H1 (cell line): Measurements from ENCODE around the gene MIB1. TPM values are rescaled to one million over a fixed set of nuclear protein-coding genes. Genes with fewer than 3 reads are reported as not detected.

Experiments
- CTCF ChIA-PET: fragments of 300-600 bp; sonication (Branson Sonifier 250); formaldehyde crosslinking; loops from one replicate; lab custom pipeline; 2021; ENCODE audit not compliant: partially characterized antibody; lab: Charles Lee
- POLR2A ChIA-PET: fragments of 300-600 bp; sonication (Branson Sonifier 250); formaldehyde crosslinking; loops from one replicate; lab custom pipeline; 2021; ENCODE audit warnings: inconsistent platforms; ENCODE audit not compliant: partially characterized antibody; lab: Charles Lee
- DNase-seq, 2 experiments: peaks; one replicate each; pipeline versions ENCODE4 v3.0.0 to v3.0.0-alpha.2; 2010 to 2022; ENCODE audit warnings: low spot score in 2 of 2, low read depth in 1 of 2, mixed read lengths in 1 of 2
- FAIRE-seq: peaks from 2 replicates; lab custom pipeline; 2011; peaks lifted over from hg19 to GRCh38; lab: Jason Lieb, UNC
- H2AFZ ChIP-seq: 2 replicates; pipeline ENCODE4 v1.8.1; 2012; ENCODE audit warnings: low read length, inconsistent platforms
- H2AK5ac ChIP-seq: 2 replicates; pipeline ENCODE4 v1.6.1; 2013; ENCODE audit warnings: low read depth, low read length
- H2BK120ac ChIP-seq: replicated peaks from 2 replicates; pipeline ENCODE3; 2013; ENCODE audit warnings: low read depth, low read length, inconsistent platforms
- H2BK12ac ChIP-seq: 2 replicates; pipeline ENCODE4 v1.6.1; 2013; ENCODE audit warnings: low read depth, low read length
- H2BK15ac ChIP-seq: 2 replicates; pipeline ENCODE4 v1.6.1; 2013; ENCODE audit warnings: low read length
- H2BK20ac ChIP-seq: 2 replicates; pipeline ENCODE4 v1.6.1; 2013; ENCODE audit warnings: low read length
- H2BK5ac ChIP-seq: 2 replicates; pipeline ENCODE4 v1.6.1; 2013; ENCODE audit warnings: low read depth, low read length
- H3K14ac ChIP-seq: 2 replicates; pipeline ENCODE4 v1.6.1; 2013; ENCODE audit warnings: inconsistent platforms; ENCODE audit not compliant: insufficient read length
- H3K18ac ChIP-seq: 2 replicates; pipeline ENCODE4 v1.6.1; 2013; ENCODE audit warnings: low read length; ENCODE audit errors: extremely low read depth
- H3K23ac ChIP-seq: 2 replicates; pipeline ENCODE4 v1.6.1; 2013; ENCODE audit warnings: inconsistent platforms; ENCODE audit not compliant: insufficient read length
- H3K23me2 ChIP-seq: 2 replicates; pipeline ENCODE4 v1.6.1; 2013; ENCODE audit warnings: low read depth, low read length
- H3K27ac ChIP-seq: 2 replicates; pipeline ENCODE4 v1.6.1; 2011; ENCODE audit warnings: low read depth, low read length, inconsistent platforms
- H3K27me3 ChIP-seq, 4 experiments: replicated peaks in 1 of 4; 1 replicate in 1 of 4; 2 replicates in 3 of 4; pipeline versions ENCODE4 v1.6.1 to v1.8.1; 2011 to 2013; ENCODE audit warnings: low read length in 3 of 4, mild to moderate bottlenecking in 3 of 4, inconsistent platforms in 2 of 4, mixed read lengths in 2 of 4, moderate library complexity in 1 of 4; ENCODE audit not compliant: control insufficient read depth in 3 of 4, insufficient read depth in 3 of 4; ENCODE audit errors: extremely low read depth in 1 of 4
- H3K36me3 ChIP-seq, 4 experiments: 2 replicates each; pipeline versions ENCODE4 v1.6.1 to v1.8.1; 2011 to 2013; ENCODE audit warnings: mild to moderate bottlenecking in 4 of 4, low read length in 3 of 4, moderate library complexity in 2 of 4, control low read depth in 1 of 4, inconsistent platforms in 1 of 4; ENCODE audit not compliant: insufficient read depth in 4 of 4, control insufficient read depth in 2 of 4
- H3K4ac ChIP-seq: replicated peaks from 2 replicates; pipeline ENCODE3; 2013; ENCODE audit warnings: low read length, low read depth, mixed read lengths, inconsistent platforms; ENCODE audit not compliant: insufficient read length
- H3K4me1 ChIP-seq, 4 experiments: replicated peaks in 1 of 4; 1 replicate in 1 of 4; 2 replicates in 3 of 4; pipeline versions ENCODE4 v1.6.1 to v1.8.1; 2011 to 2013; ENCODE audit warnings: low read length in 3 of 4, inconsistent platforms in 2 of 4, mixed read lengths in 1 of 4; ENCODE audit not compliant: insufficient read depth in 4 of 4, control insufficient read depth in 3 of 4
- H3K4me2 ChIP-seq, 2 experiments: 2 replicates each; pipeline versions ENCODE4 v1.6.1 to v1.8.1; 2011 to 2013; ENCODE audit warnings: low read depth in 2 of 2, low read length in 2 of 2, control low read depth in 1 of 2, inconsistent platforms in 1 of 2, mild to moderate bottlenecking in 1 of 2; ENCODE audit not compliant: insufficient read depth in 1 of 2
- H3K4me3 ChIP-seq, 4 experiments: fragments of 200-600, 300-600 bp in 1 of 4; sonication (generic), shearing (Covaris generic), sonication (Bioruptor Twin) in 1 of 4; 2 replicates each; pipeline versions ENCODE4 v1.5.1 to v1.8.1; 2011 to 2016; ENCODE audit warnings: low read length in 4 of 4, low read depth in 3 of 4, control low read depth in 2 of 4, inconsistent platforms in 2 of 4, mild to moderate bottlenecking in 2 of 4, mixed read lengths in 1 of 4, moderate library complexity in 1 of 4; ENCODE audit not compliant: insufficient read depth in 2 of 4; ENCODE audit errors: extremely low read depth in 1 of 4
- H3K56ac ChIP-seq: replicated peaks from 2 replicates; pipeline ENCODE3; 2013; ENCODE audit warnings: low read depth, mild to moderate bottlenecking, mixed read lengths, low read length, inconsistent platforms; ENCODE audit not compliant: insufficient read length
- H3K79me1 ChIP-seq: 2 replicates; pipeline ENCODE4 v1.6.1; 2013; ENCODE audit warnings: low read depth, low read length, control low read depth
- H3K79me2 ChIP-seq, 2 experiments: 2 replicates each; pipeline versions ENCODE4 v1.6.1 to v1.8.1; 2012 to 2013; ENCODE audit warnings: low read length in 2 of 2, mild to moderate bottlenecking in 2 of 2, inconsistent platforms in 1 of 2; ENCODE audit not compliant: insufficient read depth in 2 of 2, control insufficient read depth in 1 of 2
- H3K9ac ChIP-seq, 4 experiments: replicated peaks in 1 of 4; 1 replicate in 1 of 4; 2 replicates in 3 of 4; pipeline versions ENCODE4 v1.6.1 to v1.8.1; 2011 to 2013; ENCODE audit warnings: low read depth in 3 of 4, low read length in 3 of 4, control low read depth in 2 of 4, mild to moderate bottlenecking in 2 of 4, moderate library complexity in 2 of 4, inconsistent platforms in 1 of 4; ENCODE audit errors: extremely low read depth in 1 of 4
- H3K9me3 ChIP-seq, 2 experiments: 2 replicates each; pipeline versions ENCODE4 v1.6.1 to v1.8.1; 2012 to 2013; ENCODE audit warnings: mild to moderate bottlenecking in 2 of 2, moderate library complexity in 2 of 2, control low read depth in 1 of 2, inconsistent platforms in 1 of 2, low read depth in 1 of 2, low read length in 1 of 2, mixed read lengths in 1 of 2; ENCODE audit not compliant: insufficient read depth in 2 of 2
- H4K20me1 ChIP-seq, 2 experiments: replicated peaks in 1 of 2; 2 replicates each; pipeline versions ENCODE3 to v1.8.1; 2011 to 2013; ENCODE audit warnings: inconsistent platforms in 2 of 2, low read length in 2 of 2, mild to moderate bottlenecking in 1 of 2; ENCODE audit not compliant: insufficient read depth in 2 of 2, control insufficient read depth in 1 of 2
- H4K5ac ChIP-seq: 2 replicates; pipeline ENCODE4 v1.6.1; 2013; ENCODE audit warnings: low read length, low read depth, mixed read lengths, inconsistent platforms; ENCODE audit not compliant: insufficient read length
- H4K8ac ChIP-seq: 2 replicates; pipeline ENCODE4 v1.8.0; 2013; ENCODE audit warnings: mild to moderate bottlenecking, moderate library complexity, low read length, inconsistent platforms; ENCODE audit not compliant: insufficient read depth; ENCODE audit errors: extremely low read depth
- H4K91ac ChIP-seq: replicated peaks from 2 replicates; pipeline ENCODE3; 2013; ENCODE audit warnings: low read length, mixed read lengths, inconsistent platforms; ENCODE audit not compliant: insufficient read length
- CREB1 ChIP-seq: IDR thresholded peaks from 2 replicates; pipeline ENCODE4 v1.6.1; 2012; ENCODE audit warnings: inconsistent platforms
- CTBP2 ChIP-seq: IDR thresholded peaks from 2 replicates; pipeline ENCODE4 v1.7.0; 2011; ENCODE audit warnings: borderline replicate concordance, mild to moderate bottlenecking, moderate library complexity, mixed read lengths, low read length; ENCODE audit not compliant: insufficient read depth, insufficient read length
- CTCF ChIP-seq, 3 experiments: IDR thresholded peaks; 1 replicate in 2 of 3; 2 replicates in 1 of 3; pipeline versions ENCODE4 v1.5.1 to v1.6.1; 2011; ENCODE audit warnings: low read length in 3 of 3, mild to moderate bottlenecking in 3 of 3, inconsistent platforms in 2 of 3, low read depth in 1 of 3, moderate library complexity in 1 of 3; ENCODE audit not compliant: insufficient read depth in 1 of 3; ENCODE audit errors: control extremely low read depth in 1 of 3
- EGR1 ChIP-seq: IDR thresholded peaks from 2 replicates; pipeline ENCODE4 v1.6.1; 2011; ENCODE audit warnings: low read depth, low read length, borderline replicate concordance
- EP300 ChIP-seq, 2 experiments: IDR thresholded peaks; 1 replicate in 1 of 2; 2 replicates in 1 of 2; pipeline ENCODE4 v1.6.1; 2011 to 2012; ENCODE audit warnings: low read depth in 2 of 2, low read length in 2 of 2, mild to moderate bottlenecking in 2 of 2, borderline replicate concordance in 1 of 2, inconsistent platforms in 1 of 2, moderate library complexity in 1 of 2
- NANOG ChIP-seq: IDR thresholded peaks from 2 replicates; pipeline ENCODE4 v1.6.1; 2011; ENCODE audit warnings: low read length, low read depth, mild to moderate bottlenecking, inconsistent platforms; ENCODE audit not compliant: insufficient read depth, poor library complexity, severe bottlenecking
- SRF ChIP-seq: IDR thresholded peaks from 2 replicates; pipeline ENCODE4 v1.6.1; 2011; ENCODE audit warnings: mild to moderate bottlenecking, low read depth, low read length, moderate library complexity
- SUZ12 ChIP-seq: fragments of 200-600 bp; sonication (generic); IDR thresholded peaks from 2 replicates; pipeline ENCODE4 v1.6.1; 2012; ENCODE audit warnings: mild to moderate bottlenecking, inconsistent platforms, low read length, moderate library complexity, mixed read lengths
- YY1 ChIP-seq: IDR thresholded peaks from 2 replicates; pipeline ENCODE4 v1.6.1; 2011; ENCODE audit warnings: low read depth, mild to moderate bottlenecking, low read length
- polyA plus RNA-seq, 7 experiments: library from polyadenylated mRNA; depleted of rRNA in 3 of 7; stranded (reverse) in 5 of 7; unstranded in 2 of 7; fragments of >200 nt in 5 of 7; fragments of 200-250 nt in 2 of 7; gene quantifications; 1 replicate in 5 of 7; 2 replicates in 1 of 7; 4 replicates in 1 of 7; pipeline versions ENCODE4 v1.2.1 to v1.2.3, GENCODE V29; 2011 to 2013; ENCODE audit warnings: missing spikeins in 2 of 7, mixed read lengths in 2 of 7
- total RNA-seq: library from RNA; stranded (reverse); fragmentation: NEBNext Ultra II Directional; extraction: Animal tissue kit (Norgen Biotek cat#: 25700); gene quantifications from 2 replicates; pipeline ENCODE4 v1.2.1, GENCODE V29; 2021
- TF ChIP-seq, protein P1 (sequence below): IDR thresholded peaks from 2 replicates; pipeline ENCODE4 v1.6.1; 2012; ENCODE audit warnings: inconsistent platforms
- TF ChIP-seq, protein P2 (sequence below): IDR thresholded peaks from 2 replicates; pipeline ENCODE4 v1.6.1; 2012; ENCODE audit warnings: inconsistent platforms

The MIB1 gene
- total and polyA plus RNA-seq, 2 of the 8 experiments (the other 6 are each of a cell fraction or from before 2014, with no cell fraction given), result 8.2 to 60.3 TPM

- Histone ChIP-seq H2BK120ac (no peak overlapping the region), H3K27me3 (no peaks in the 10 kb centered on the region), H4K91ac (no peak overlapping the region), H3K4me1 (no peaks in the 10 kb centered on the region), H3K36me3 (peaks cover 0 to 45% (median 3%) of the 10 kb centered on the region in 4 experiments; a peak in 3 of 8 replicates), H2AFZ (no peak overlapping the region), H3K27ac (no peak overlapping the region), H3K14ac (no peak overlapping the region), H2BK12ac (no peak overlapping the region), H3K4me2 (no peak overlapping the region), H4K8ac (no peak overlapping the region), H3K79me2 (no peaks in the 10 kb centered on the region), H2BK5ac (no peak overlapping the region), H3K18ac (no peak overlapping the region), H3K4ac (no peak overlapping the region), H3K56ac (no peak overlapping the region), H3K79me1 (no peaks in the 10 kb centered on the region), H4K5ac (no peak overlapping the region), H3K9me3 (no peaks in the 10 kb centered on the region), H2AK5ac (no peak overlapping the region), H3K23ac (no peak overlapping the region), H3K4me3 (no peak overlapping the region), H4K20me1 (peaks cover 2 to 3% of the 10 kb centered on the region in 2 experiments), H3K9ac (no peak overlapping the region), H3K23me2 (no peaks in the 10 kb centered on the region; the same call in 1 of the 2 replicates), H2BK20ac (no peak overlapping the region), H2BK15ac (no peak overlapping the region)
- DNase-seq (no peak), FAIRE-seq (no peak)
- CTCF ChIA-PET, result interaction anchor here (0.8 kb wide), 1 partner anchor 15 kb away, joined by 5 read pairs; no protein-coding TSS in a partner anchor
- POLR2A ChIA-PET, result no interaction called here
- no peak for TF ChIP-seq CTBP2
- no peak for TF ChIP-seq SRF
- no peak for TF ChIP-seq CTCF (IDR thresholded peaks at IDR 0.05; ENCODE audit: control extremely low read depth in 1 of 3, insufficient read depth in 1 of 3, low read depth in 1 of 3, low read length in 3 of 3)
- no peak for TF ChIP-seq CREB1
- no peak for TF ChIP-seq NANOG
- TF ChIP-seq SUZ12, result no peak
- no peak for TF ChIP-seq EGR1
- TF ChIP-seq, protein P1, sequence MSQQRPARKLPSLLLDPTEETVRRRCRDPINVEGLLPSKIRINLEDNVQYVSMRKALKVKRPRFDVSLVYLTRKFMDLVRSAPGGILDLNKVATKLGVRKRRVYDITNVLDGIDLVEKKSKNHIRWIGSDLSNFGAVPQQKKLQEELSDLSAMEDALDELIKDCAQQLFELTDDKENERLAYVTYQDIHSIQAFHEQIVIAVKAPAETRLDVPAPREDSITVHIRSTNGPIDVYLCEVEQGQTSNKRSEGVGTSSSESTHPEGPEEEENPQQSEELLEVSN, result no peak
- TF ChIP-seq, protein P2, sequence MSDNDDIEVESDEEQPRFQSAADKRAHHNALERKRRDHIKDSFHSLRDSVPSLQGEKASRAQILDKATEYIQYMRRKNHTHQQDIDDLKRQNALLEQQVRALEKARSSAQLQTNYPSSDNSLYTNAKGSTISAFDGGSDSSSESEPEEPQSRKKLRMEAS, result no peak
- no peak for TF ChIP-seq YY1
- no peak for TF ChIP-seq EP300 (IDR thresholded peaks at IDR 0.05; ENCODE audit: borderline replicate concordance in 1 of 2, low read depth in 2 of 2, low read length in 2 of 2)
Observed at GRCh38 chr18:21799721-21800120, 59.1 kb downstream of the MIB1 start.
